B cell (primary cell): ENCODE measurements around the gene TRMT1L. TPM values are rescaled to one million over a fixed set of nuclear protein-coding genes. Genes with fewer than 3 reads are reported as not detected.

Source experiments
- ATAC-seq: fragments of 200-7000 bp; cut with Tn5 transposase; one replicate; pipeline ENCODE4 v1.10.0; 2021; ENCODE audit warnings: low read depth, mild to moderate bottlenecking, moderate number of reproducible peaks, moderate library complexity
- CTCF ChIA-PET: fragments of 350-600 bp; sonication (Branson Sonifier 250); formaldehyde crosslinking; loops from one replicate; lab custom pipeline; 2021; ENCODE audit warnings: antibody characterized with exemption, inconsistent platforms; lab: Charles Lee
- POLR2A ChIA-PET: fragments of 350-600 bp; sonication (Branson Sonifier 250); formaldehyde crosslinking; loops from one replicate; lab custom pipeline; 2021; ENCODE audit warnings: antibody characterized with exemption; lab: Charles Lee
- DNase-seq: peaks from one replicate; pipeline ENCODE4 v3.0.0; 2013
- H2AFZ ChIP-seq: 2 replicates; pipeline ENCODE4 v1.6.1; 2012; ENCODE audit warnings: mild to moderate bottlenecking, low read depth, low read length; ENCODE audit not compliant: insufficient read depth, poor library complexity, severe bottlenecking
- H3K27ac ChIP-seq, 2 donors: 1 replicate in 1 of 2; 2 replicates in 1 of 2; pipeline ENCODE4 v1.5.1; 2012 to 2013; ENCODE audit warnings: low read length in 2 of 2, mild to moderate bottlenecking in 2 of 2, moderate library complexity in 1 of 2
- H3K27me3 ChIP-seq, 4 experiments: fragments of 200-600 bp in 1 of 4; sonication (generic) in 1 of 4; replicated peaks in 1 of 4; 1 replicate in 2 of 4; 2 replicates in 2 of 4; pipeline versions ENCODE4 v1.6.1 to v1.7.0; 2013 to 2016; ENCODE audit warnings: low read length in 3 of 4, mild to moderate bottlenecking in 2 of 4, mixed read lengths in 1 of 4, moderate library complexity in 1 of 4; ENCODE audit not compliant: insufficient read depth in 4 of 4, control insufficient read depth in 3 of 4; ENCODE audit errors: control extremely low read depth in 1 of 4
- H3K36me3 ChIP-seq, 2 experiments: replicated peaks in 1 of 2; 1 replicate in 1 of 2; 2 replicates in 1 of 2; pipeline versions ENCODE4 v1.6.1 to v1.7.1; 2013; ENCODE audit warnings: low read length in 1 of 2; ENCODE audit not compliant: insufficient read depth in 2 of 2, control insufficient read depth in 1 of 2; ENCODE audit errors: control extremely low read depth in 1 of 2, extremely low read depth in 1 of 2
- H3K4me1 ChIP-seq, 2 donors: fragments of 200-600 bp in 1 of 2; sonication (generic) in 1 of 2; 1 replicate in 1 of 2; 2 replicates in 1 of 2; pipeline versions ENCODE4 v1.5.1 to v1.6.1; 2013 to 2017; ENCODE audit warnings: low read length in 2 of 2; ENCODE audit not compliant: control insufficient read depth in 2 of 2, insufficient read depth in 2 of 2
- H3K4me2 ChIP-seq: replicated peaks from 2 replicates; pipeline ENCODE3; 2012; ENCODE audit warnings: mild to moderate bottlenecking, low read depth, low read length; ENCODE audit not compliant: poor library complexity, severe bottlenecking
- H3K4me3 ChIP-seq, 5 experiments: fragments of 200-600 bp in 1 of 5; sonication (generic) in 1 of 5; 1 replicate in 3 of 5; 2 replicates in 2 of 5; pipeline versions ENCODE4 v1.5.1 to v1.7.0; 2011 to 2016; ENCODE audit warnings: low read length in 4 of 5, mild to moderate bottlenecking in 4 of 5, low read depth in 2 of 5, control low read depth in 1 of 5, moderate library complexity in 1 of 5; ENCODE audit not compliant: insufficient read depth in 1 of 5; ENCODE audit errors: control extremely low read depth in 1 of 5, extremely low read depth in 1 of 5
- H3K79me2 ChIP-seq: fragments of 200-600 bp; sonication (generic); one replicate; pipeline ENCODE4 v1.6.0; 2016; ENCODE audit warnings: low read length; ENCODE audit not compliant: control insufficient read depth, insufficient read depth
- H3K9ac ChIP-seq: fragments of 200-600 bp; sonication (generic); 2 replicates; pipeline ENCODE4 v1.6.1; 2017; ENCODE audit warnings: mild to moderate bottlenecking, low read length, moderate library complexity
- H3K9me3 ChIP-seq, 3 donors: one replicate each; pipeline versions ENCODE4 v1.6.1 to v1.7.1; 2013; ENCODE audit warnings: low read length in 2 of 3; ENCODE audit not compliant: control insufficient read depth in 2 of 3, insufficient read depth in 1 of 3; ENCODE audit errors: control extremely low read depth in 1 of 3
- H4K20me1 ChIP-seq: 2 replicates; pipeline ENCODE4 v1.6.0; 2012; ENCODE audit warnings: mild to moderate bottlenecking, low read length; ENCODE audit not compliant: insufficient read depth, control insufficient read depth, poor library complexity, severe bottlenecking
- H3K27ac Mint-ChIP-seq: one replicate; pipeline ENCODE4 v1.8.0; 2021; ENCODE audit warnings: mixed read lengths
- H3K27me3 Mint-ChIP-seq: one replicate; pipeline ENCODE4 v1.8.0; 2021; ENCODE audit warnings: mixed read lengths
- H3K4me1 Mint-ChIP-seq: one replicate; pipeline ENCODE4 v1.8.0; 2021; ENCODE audit warnings: mixed read lengths
- H3K4me3 Mint-ChIP-seq: one replicate; pipeline ENCODE4 v1.8.0; 2021; ENCODE audit warnings: mixed read lengths
- H3K9me3 Mint-ChIP-seq: one replicate; pipeline ENCODE4 v1.8.0; 2022; ENCODE audit warnings: mixed read lengths; ENCODE audit not compliant: insufficient read depth
- CTCF ChIP-seq: fragments of 200-600 bp; IDR thresholded peaks from one replicate; pipeline ENCODE4 v1.8.0; 2022; ENCODE audit warnings: antibody characterized with exemption, mild to moderate bottlenecking
- EZH2 ChIP-seq: IDR thresholded peaks from 2 replicates; pipeline ENCODE4 v1.6.1; 2012; ENCODE audit warnings: borderline replicate concordance, low read depth, mild to moderate bottlenecking, moderate library complexity, low read length; ENCODE audit not compliant: insufficient read depth, poor library complexity, severe bottlenecking
- WGBS: methylation state at CpG from one replicate; pipeline ENCODE4 v1.1.5; 2013; ENCODE audit warnings: missing lambda C conversion rate; ENCODE audit not compliant: insufficient coverage; 5-methylcytosine and 5-hydroxymethylcytosine counted together
- intact Hi-C: fragments of 100-400 bp; cut with micrococcal nuclease; formaldehyde crosslinking; loops from one replicate; pipeline ENCODE4 v1.10.0; 2022
- polyA plus RNA-seq: library from polyadenylated mRNA; depleted of rRNA; stranded (reverse); fragments of >200 nt; gene quantifications from 2 replicates; pipeline ENCODE4 v1.2.3, GENCODE V29; 2012
- total RNA-seq, 2 donors: library from RNA; stranded (reverse); fragments of 120-200 nt in 1 of 2; gene quantifications; 1 replicate in 1 of 2; 2 replicates in 1 of 2; pipeline versions ENCODE4 v1.2.3 to v1.2.4, GENCODE V29; 2013 to 2022

Gene TRMT1L
- total and polyA plus RNA-seq, 2 donors (not counting 1 experiment from before 2014, with no cell fraction given): 9.9 to 27.5 TPM

- intact Hi-C loops: no loop called here
- POLR2A ChIA-PET: no interaction called here
- CTCF ChIA-PET: interaction anchor here (1.6 kb wide), 1 partner anchor 487 kb away, joined by 5 read pairs; no protein-coding TSS in a partner anchor
- Histone ChIP-seq H2AFZ (no peak overlapping the region), H4K20me1 (no peaks in the 10 kb centered on the region), H3K79me2 (no peaks in the 10 kb centered on the region), H3K4me2 (no peak overlapping the region), H3K4me3 (no peak overlapping the region), H3K36me3 (peaks cover 2 to 3% of the 10 kb centered on the region in 2 experiments), H3K9ac (no peak overlapping the region), H3K27me3 (no peaks in the 10 kb centered on the region), H3K4me1 (no peaks in the 10 kb centered on the region), H3K27ac (no peak overlapping the region), H3K9me3 (peaks cover 0 to under 1% (median 0%) of the 10 kb centered on the region in 3 donors)
- Mint-ChIP-seq H3K4me3 (no peak overlapping the region), H3K4me1 (no peaks in the 10 kb centered on the region), H3K27me3 (no peaks in the 10 kb centered on the region), H3K27ac (no peak overlapping the region), H3K9me3 (peaks cover 3% of the 10 kb centered on the region)
- TF ChIP-seq EZH2: no peak
- TF ChIP-seq CTCF: no peak
- DNase-seq (no peak), ATAC-seq (no peak)
- no CpG with 5 or more reads among the region's 1 CpG for WGBS
Measured at GRCh38 chr1:185193756-185194155, 37.0 kb upstream of the TRMT1L start.

GRCh38 chr1:185170291-185170848 is 13.6 kb upstream of the TRMT1L start:
- intact Hi-C loops: loop anchor here (1.0 kb wide), 2 partner anchors 188 to 365 kb away; no protein-coding TSS in a partner anchor
- H3K4me3 ChIP-seq: no peak overlapping the region

More at GRCh38 chr1:185170291-185170848, 13.6 kb upstream of the TRMT1L start:
- H3K27ac ChIP-seq: peak overlapping the region in 1 of 2 donors; percentile 3
- H3K27me3 ChIP-seq: no peaks in the 10 kb centered on the region
- ChIA-PET POLR2A (interaction anchor here (0.9 to 1.1 kb wide), 2 partner anchors 364 to 513 kb away, joined by 3 to 4 read pairs; no protein-coding TSS in a partner anchor), CTCF (interaction anchor here (0.6 to 5.0 kb wide), 33 partner anchors 9 to 526 kb away, joined by 3 to 81 read pairs (median 4); partner anchors contain the start of genes IVNS1ABP, RNF2, SWT1 and TRMT1L)
- H3K4me1 Mint-ChIP-seq: peaks cover 4% of the 10 kb centered on the region
- H3K36me3 ChIP-seq: peaks cover 8 to 18% of the 10 kb centered on the region in 2 experiments
- ATAC-seq (peak; percentile 81), DNase-seq (peak; percentile 79)
- H4K20me1 ChIP-seq: no peaks in the 10 kb centered on the region
- no peak overlapping the region for H3K27ac Mint-ChIP-seq
- no peaks in the 10 kb centered on the region for H3K9me3 Mint-ChIP-seq
- H3K9me3 ChIP-seq: no peaks in the 10 kb centered on the region
- H3K4me2 ChIP-seq: peak overlapping the region; percentile 54
- no peak overlapping the region for H3K9ac ChIP-seq
- H3K79me2 ChIP-seq: no peaks in the 10 kb centered on the region
- H3K4me3 Mint-ChIP-seq: no peak overlapping the region
- 36% methylated on average over 2 of the region's 5 CpGs for WGBS
- peak; percentile 84 for TF ChIP-seq CTCF
- TF ChIP-seq EZH2: no peak
- H3K27me3 Mint-ChIP-seq: no peaks in the 10 kb centered on the region
- H2AFZ ChIP-seq: peak overlapping the region; percentile 20
- H3K4me1 ChIP-seq: peaks cover 0 to 6% of the 10 kb centered on the region in 2 donors
